ENCODE results near the gene MBP. TPM values are rescaled to one million over a fixed set of nuclear protein-coding genes. Genes with fewer than 3 reads are reported as not detected.

Gene MBP
- total and polyA plus RNA-seq, 10 of the 15 experiments (the other 5 are each of a cell fraction or from before 2014, with no cell fraction given): 12.2 to 67.8 (median 42.1) TPM

- in situ Hi-C loops (cut with MboI) (no loop called here), intact Hi-C loops (cut with micrococcal nuclease; ENCODE audit: unreplicated experiment) (no loop called here)
- no peak overlapping the region for H3K9ac ChIP-seq (ENCODE audit: control insufficient read depth, insufficient read depth, low read length)
- ChIA-PET POLR2A (no interaction called here), CTCF (interaction anchor here (1.2 to 1.8 kb wide), 2 partner anchors 16 to 33 kb away, joined by 4 to 6 read pairs; no protein-coding TSS in a partner anchor), SMC1A (ENCODE audit: uncharacterized antibody, unreplicated experiment) (no interaction called here), RAD21 (ENCODE audit: unreplicated experiment) (no interaction called here)
- H3K4me1 ChIP-seq (ENCODE audit: control insufficient read depth, insufficient read depth, low read length): no peaks in the 10 kb centered on the region
- no peak overlapping the region for H3K4me3 ChIP-seq
- H2AFZ ChIP-seq (ENCODE audit: control insufficient read depth, low read depth, low read length): no peak overlapping the region
- no peaks in the 10 kb centered on the region for H3K27me3 ChIP-seq (replicated peaks in 1 of 2; ENCODE audit: control insufficient read depth in 2 of 2, insufficient read depth in 2 of 2, low read length in 1 of 2)
- TSS peak; percentile 32 for BruUV-seq (replicated peaks)
- DNase-seq (ENCODE audit: low read depth, low spot score): no peak
- H3K79me2 ChIP-seq (ENCODE audit: control insufficient read depth, insufficient read depth, low read length): no peaks in the 10 kb centered on the region
- H4K20me1 ChIP-seq (ENCODE audit: control insufficient read depth, insufficient read depth): no peaks in the 10 kb centered on the region
- peaks cover 9 to 12% of the 10 kb centered on the region in 2 experiments for H3K36me3 ChIP-seq (ENCODE audit: control insufficient read depth in 2 of 2, insufficient read depth in 2 of 2, low read length in 1 of 2)
- 90% methylated on average over 16 of the region's 16 CpGs for WGBS (ENCODE audit: insufficient coverage, insufficient replicate concordance, low lambda C conversion rate, missing lambda C conversion rate)
- ATAC-seq: no peak
- H3K27ac ChIP-seq (ENCODE audit: control insufficient read depth, insufficient read depth): no peak overlapping the region
- H3K9me3 ChIP-seq (replicated peaks; ENCODE audit: control insufficient read depth, insufficient read depth, low read length): no peaks in the 10 kb centered on the region
- H3K4me2 ChIP-seq (ENCODE audit: control insufficient read depth, insufficient read depth): no peak overlapping the region
- no peak for FAIRE-seq
- TF ChIP-seq ZNF687 (IDR thresholded peaks at IDR 0.05) (no peak), ZNF592 (IDR thresholded peaks at IDR 0.05) (no peak), BACH1 (IDR thresholded peaks at IDR 0.05; ENCODE audit: borderline replicate concordance) (no peak), BCLAF1 (IDR thresholded peaks at IDR 0.05) (no peak), ASH2L (IDR thresholded peaks at IDR 0.05; ENCODE audit: borderline replicate concordance, low read depth) (no peak), CHD2 (IDR thresholded peaks at IDR 0.05; ENCODE audit: borderline replicate concordance, low read depth, low read length) (no peak)
Observed at GRCh38 chr18:77015771-77016710, 116.5 kb downstream of the MBP start.

Data from GM12878 (cell line).